ENCODE data around the gene HES5.

DNA sequence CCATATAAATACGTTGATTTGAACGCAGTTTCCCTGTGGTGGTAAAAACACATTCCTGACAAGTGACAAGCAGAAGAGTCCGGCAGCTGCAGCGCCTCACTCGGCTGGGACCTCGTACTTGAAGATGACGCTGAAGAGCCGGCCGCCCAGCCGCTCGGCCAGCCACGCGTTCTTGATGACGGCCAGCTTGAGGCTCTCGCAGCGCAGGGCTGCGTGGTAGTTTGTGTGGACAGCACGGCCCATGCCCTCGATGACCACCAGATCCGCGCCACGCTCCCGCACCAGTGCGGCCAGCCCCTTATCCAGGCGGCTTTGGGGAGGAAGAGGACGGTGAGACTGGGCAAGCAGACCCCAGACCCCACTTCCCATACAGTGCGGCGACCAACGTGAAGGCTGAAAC, 21.3 kb downstream of the HES5 start:
- TF ChIP-seq POLR2AphosphoS5 (IDR thresholded peaks at IDR 0.05), result peak in 1 of 3 donors; percentile 32
- TF ChIP-seq, protein P1, sequence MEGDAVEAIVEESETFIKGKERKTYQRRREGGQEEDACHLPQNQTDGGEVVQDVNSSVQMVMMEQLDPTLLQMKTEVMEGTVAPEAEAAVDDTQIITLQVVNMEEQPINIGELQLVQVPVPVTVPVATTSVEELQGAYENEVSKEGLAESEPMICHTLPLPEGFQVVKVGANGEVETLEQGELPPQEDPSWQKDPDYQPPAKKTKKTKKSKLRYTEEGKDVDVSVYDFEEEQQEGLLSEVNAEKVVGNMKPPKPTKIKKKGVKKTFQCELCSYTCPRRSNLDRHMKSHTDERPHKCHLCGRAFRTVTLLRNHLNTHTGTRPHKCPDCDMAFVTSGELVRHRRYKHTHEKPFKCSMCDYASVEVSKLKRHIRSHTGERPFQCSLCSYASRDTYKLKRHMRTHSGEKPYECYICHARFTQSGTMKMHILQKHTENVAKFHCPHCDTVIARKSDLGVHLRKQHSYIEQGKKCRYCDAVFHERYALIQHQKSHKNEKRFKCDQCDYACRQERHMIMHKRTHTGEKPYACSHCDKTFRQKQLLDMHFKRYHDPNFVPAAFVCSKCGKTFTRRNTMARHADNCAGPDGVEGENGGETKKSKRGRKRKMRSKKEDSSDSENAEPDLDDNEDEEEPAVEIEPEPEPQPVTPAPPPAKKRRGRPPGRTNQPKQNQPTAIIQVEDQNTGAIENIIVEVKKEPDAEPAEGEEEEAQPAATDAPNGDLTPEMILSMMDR (IDR thresholded peaks at IDR 0.05 in 8 of 11, conservative IDR thresholded peaks at IDR 0.05 in 3 of 11), result no peak

All from spleen (tissue), 7 donors.